NCI-H1105 (cell line): Measurements from ENCODE around the gene MYZAP.

Experiments
- DNase-seq: peaks from one replicate; lab custom pipeline; 2025; lab: John Stamatoyannopoulos, UW

MYZAP gene

DNA sequence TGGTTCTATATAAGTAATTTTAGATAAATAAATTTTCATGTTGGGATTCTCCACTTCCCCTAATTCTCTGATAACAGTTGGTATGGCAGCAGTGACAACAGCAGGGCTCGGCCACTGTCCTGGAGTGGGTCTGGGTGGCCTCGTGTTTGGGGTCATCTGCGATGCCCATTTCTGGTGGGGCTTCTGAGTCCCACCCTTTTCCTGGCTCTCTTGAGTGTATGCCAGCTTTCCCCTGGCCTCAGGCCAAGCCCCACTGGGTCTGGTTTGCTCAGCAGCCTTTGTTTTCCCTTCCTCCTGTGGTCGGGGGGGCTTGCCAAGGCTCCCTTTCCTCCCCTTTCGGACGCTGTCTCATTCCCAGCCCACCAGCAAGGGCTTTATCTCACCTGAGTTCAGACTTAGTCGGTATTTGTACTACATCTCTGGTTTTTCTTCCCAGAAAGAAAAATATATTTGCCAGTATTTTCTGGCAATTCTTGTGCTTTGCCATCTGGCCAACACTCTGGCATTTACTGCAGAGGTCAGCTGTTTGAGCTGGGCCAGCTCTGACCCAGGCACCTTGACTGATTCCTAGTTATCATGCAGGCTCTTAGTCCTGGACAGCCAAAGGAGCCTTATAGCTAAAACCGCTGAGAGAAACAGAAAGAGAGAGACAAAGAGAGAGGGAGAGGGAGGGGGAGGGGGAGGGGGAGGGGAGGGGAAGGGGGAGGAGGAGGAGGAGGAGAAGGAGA, 35.2 kb downstream of the MYZAP start:
- DNase-seq, result no peak

DNA sequence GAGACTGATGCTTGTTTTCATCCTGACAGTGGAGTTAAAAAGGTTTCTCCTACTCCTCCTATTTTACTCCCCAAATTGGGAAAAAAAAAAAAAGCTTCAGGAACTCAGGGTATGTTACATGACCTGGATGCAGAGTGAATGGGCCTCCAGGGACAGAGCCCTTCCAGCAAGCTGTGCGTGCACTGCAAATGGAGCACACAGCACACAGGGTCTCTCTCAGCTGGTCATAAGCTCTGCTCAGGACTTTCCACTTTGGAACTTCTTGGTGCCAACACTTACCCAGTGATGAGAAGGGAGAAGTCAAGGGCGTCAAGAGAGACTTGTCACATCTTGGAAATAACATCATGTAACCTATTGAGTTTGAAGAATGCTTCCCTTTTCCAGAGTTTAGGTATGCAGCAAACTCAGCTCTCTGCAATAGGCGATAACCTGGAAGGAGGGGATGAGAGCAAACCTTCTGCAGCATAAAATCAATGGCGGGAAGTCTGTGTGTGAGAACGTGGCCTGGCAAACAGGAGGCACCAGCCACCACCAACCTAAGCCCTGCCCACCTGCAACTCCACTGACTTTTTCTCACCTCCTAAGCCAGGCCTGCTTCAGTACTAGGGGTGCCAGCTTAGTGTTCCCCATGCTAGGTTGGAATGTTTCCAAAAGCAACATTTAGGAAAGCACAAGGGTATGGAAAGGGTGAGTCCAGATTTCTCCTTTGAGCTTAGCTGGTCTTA, 39.8 kb downstream of the MYZAP start:
- no peak for DNase-seq

GRCh38 chr15:57634290-57634689, 42.6 kb downstream of the MYZAP start:
- no peak for DNase-seq

DNA sequence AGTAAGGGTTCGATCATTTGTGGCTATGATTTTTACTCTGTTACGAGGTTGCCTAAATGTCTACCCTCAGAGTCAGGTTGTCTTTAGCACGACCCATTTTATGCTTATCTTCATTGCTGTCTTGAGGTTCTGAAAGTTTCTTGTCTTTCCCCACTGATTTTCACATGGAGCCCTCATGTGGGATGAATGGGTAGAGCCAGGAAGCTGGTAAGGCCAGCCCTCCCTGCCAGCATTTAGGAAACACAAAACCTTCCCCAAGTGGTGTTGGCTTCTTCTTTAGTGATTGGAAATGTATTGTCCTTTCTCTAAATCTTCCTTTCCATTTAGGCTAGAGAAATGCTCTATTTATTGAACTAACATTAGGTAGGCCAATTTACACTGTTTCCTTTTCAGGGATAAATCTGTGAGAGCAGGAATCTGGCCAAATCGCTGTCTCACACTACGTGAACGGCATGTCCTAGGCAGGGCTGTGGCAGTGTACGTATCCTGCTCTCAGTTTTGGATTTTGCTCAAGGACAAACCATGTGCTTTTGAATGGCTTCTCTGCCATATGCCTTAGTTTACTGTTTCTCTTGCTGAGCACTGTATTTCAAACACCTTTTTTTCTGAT, 43.7 kb downstream of the MYZAP start:
- DNase-seq, result no peak

GRCh38 chr15:57637846-57638245, 46.1 kb downstream of the MYZAP start:
- no peak for DNase-seq

- DNase-seq, result no peak
Measured at GRCh38 chr15:57639306-57639705, 47.6 kb downstream of the MYZAP start.

- DNase-seq, result peak; percentile 45
Measured at GRCh38 chr15:57640930-57641682, 49.4 kb downstream of the MYZAP start.

DNA sequence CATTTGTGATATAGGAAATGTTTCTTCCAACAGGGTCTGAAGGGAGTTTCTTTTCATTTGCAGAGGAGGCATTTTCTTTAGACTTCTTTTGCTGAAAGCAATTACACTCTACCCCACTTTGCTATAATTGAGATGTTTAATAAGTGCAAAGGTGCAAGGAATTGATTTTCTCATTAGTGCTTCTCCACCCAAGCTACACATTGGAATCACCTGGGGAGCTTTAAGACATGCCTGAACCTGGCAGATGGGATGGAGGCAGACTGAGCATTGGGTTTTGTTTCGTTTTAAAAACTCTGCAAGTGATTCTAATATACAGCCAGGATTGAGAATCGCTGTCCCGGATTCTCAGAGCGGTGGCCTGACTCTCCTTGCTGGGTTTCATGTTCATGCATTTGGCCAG, 52.1 kb downstream of the MYZAP start:
- DNase-seq, result no peak

GRCh38 chr15:57646087-57646486, 54.4 kb downstream of the MYZAP start:
- DNase-seq, result no peak

GRCh38 chr15:57647071-57647790, 55.5 kb downstream of the MYZAP start:
- no peak for DNase-seq

DNA sequence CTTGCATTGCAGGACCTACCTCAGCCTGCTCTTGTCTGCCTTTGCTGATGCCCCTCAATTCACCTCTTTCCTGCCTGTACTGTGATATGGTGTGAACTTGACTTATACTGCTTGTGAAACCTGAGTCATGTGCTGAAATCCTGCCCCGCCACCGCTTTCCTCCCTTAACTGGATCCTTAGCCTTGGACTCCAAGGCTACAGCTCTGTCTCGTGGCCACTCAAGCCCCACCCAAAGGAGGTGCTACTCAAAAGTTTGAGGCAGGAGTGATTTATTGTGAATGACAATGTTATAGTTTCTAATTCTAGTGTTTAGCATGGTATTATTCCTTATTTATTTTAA, 56.1 kb downstream of the MYZAP start:
- no peak for DNase-seq

DNA sequence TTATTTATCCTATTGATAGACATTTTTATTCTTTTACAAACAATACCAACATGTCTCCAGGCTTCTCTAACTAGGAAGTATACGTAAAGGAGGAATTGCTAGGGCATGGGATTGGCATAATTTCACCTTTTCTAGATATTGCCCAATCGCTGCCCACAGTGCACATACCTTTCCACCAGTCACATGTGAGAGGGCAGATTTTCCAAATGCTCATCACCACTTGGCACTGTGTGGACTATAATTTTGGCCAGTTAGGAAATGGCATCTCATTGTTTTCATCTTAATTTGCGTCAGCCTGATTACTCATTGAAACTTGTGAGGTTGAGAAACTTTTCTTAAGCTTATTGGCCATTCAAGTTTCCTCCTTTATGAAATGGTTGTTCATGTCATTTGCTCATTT, 57.4 kb downstream of the MYZAP start:
- DNase-seq, result no peak

GRCh38 chr15:57651445-57651844, 59.7 kb downstream of the MYZAP start:
- no peak for DNase-seq

DNA sequence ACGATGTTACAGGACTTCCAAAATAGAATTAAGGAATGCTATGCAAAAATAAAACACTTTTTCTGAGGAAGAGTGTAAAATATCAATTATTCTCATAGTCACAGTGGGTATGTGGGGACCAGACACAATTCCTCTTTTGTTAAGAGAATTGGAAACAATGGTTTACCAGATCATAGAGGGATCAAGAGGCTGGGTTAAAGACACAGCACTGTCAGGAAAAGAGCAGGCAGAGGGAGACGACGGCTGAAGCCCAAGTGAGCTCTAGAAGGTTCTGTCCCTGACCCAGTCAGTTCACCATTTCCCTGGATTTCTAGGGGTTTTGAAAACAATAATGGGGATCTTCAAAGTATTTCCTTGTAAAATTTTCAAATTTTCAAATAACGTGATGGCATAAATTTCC, 60.8 kb downstream of the MYZAP start:
- DNase-seq, result no peak

DNA sequence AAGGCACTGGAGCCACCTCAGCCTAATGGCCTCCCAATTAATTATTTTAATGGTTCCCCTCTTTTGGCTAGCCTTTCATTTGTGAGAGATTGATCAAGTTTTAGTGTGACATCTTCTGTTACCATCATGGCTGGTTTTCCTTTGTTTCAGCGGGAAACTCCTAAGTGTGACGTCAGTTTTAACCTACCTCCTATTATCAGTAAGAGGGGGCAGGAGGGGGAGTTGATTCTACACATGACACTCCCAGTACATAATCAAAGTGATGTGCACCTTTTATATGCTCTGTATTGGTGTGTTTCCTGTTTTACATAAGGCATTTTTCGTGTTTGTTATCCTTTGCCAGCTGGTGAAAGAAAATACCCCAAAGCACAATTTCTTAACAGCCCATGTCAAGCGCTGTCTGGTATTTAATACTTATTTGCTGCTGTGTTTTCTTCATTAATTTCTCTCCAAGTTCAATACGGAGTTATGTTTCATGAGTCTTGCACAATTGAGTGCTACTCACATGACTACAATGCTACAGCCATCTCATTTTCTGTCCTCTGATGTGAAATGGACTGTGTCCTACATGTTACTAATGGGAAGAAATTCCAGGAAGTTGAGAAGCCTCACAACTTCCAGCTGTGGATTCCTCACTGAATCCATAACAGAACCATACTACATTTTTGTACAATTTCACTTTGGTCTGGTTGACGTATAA, 62.6 kb downstream of the MYZAP start:
- DNase-seq, result no peak

DNA sequence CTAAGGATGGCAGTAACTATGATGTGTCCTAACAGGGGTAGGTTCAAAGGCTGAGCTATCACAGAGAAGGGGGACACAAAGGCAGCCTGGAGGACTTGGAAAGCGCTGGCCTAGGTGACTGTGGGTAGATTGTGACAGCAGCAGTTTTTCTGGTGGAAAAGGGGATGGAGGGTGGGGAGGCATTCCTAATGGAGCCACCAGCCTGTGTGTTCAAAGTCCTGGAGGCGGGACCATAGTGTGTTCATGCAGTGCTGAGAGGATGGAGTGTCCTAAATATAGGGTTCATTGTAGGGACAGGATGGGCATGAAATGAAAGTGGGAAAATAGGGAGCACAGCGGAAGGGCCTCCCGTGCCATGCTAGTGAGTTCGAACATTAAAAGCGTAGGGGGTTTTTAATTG, 63.3 kb downstream of the MYZAP start:
- no peak for DNase-seq

DNA sequence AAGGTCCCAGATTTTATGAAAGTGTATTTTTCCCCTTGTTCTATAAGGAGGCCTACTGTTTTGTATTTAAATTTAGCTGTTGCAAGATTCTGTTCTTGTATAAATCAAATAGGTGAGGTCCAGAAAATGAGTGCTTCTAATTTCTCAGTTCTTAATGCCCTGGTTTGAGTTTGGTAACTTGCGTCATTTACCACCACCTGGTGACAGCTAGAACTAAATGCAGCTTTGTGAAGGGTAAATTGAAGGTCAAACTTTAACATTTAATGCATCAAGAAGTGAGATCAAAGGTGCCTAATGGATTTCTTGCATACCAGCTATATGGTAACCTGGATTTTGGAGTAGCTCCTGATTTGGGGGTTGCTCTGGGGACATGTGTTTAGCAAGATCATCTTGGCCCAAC, 64.1 kb downstream of the MYZAP start:
- DNase-seq, result no peak

- DNase-seq, result no peak
Measured at GRCh38 chr15:57656434-57656833, 64.7 kb downstream of the MYZAP start.

GRCh38 chr15:57657619-57658018, 65.9 kb downstream of the MYZAP start:
- DNase-seq, result no peak

- DNase-seq, result no peak
Measured at GRCh38 chr15:57662091-57662744, 70.5 kb downstream of the MYZAP start.

- DNase-seq, result no peak
Measured at GRCh38 chr15:57662802-57663201, 71.1 kb downstream of the MYZAP start.
